CD14-positive monocyte (primary cell): ENCODE measurements around the gene NR4A1. TPM values are rescaled to one million over a fixed set of nuclear protein-coding genes. Genes with fewer than 3 reads are reported as not detected.

ENCODE experiments used
- DNase-seq, 3 donors: peaks; one replicate each; pipeline ENCODE4 v3.0.0-alpha.2; 2011 to 2022
- H2AFZ ChIP-seq: 2 replicates; pipeline ENCODE4 v1.6.0; 2012; ENCODE audit warnings: mild to moderate bottlenecking, low read depth, low read length, inconsistent platforms; ENCODE audit not compliant: insufficient read depth, poor library complexity, severe bottlenecking
- H3K27ac ChIP-seq, 2 donors: 1 replicate in 1 of 2; 2 replicates in 1 of 2; pipeline ENCODE4 v1.5.1; 2012 to 2013; ENCODE audit warnings: low read length in 2 of 2, control low read depth in 1 of 2, inconsistent platforms in 1 of 2, low read depth in 1 of 2, mild to moderate bottlenecking in 1 of 2
- H3K27me3 ChIP-seq, 2 donors: one replicate each; pipeline versions ENCODE4 v1.6.0 to v1.6.1; 2011 to 2013; ENCODE audit warnings: low read length in 2 of 2; ENCODE audit not compliant: control insufficient read depth in 2 of 2, insufficient read depth in 2 of 2
- H3K36me3 ChIP-seq, 2 donors: replicated peaks in 1 of 2; 1 replicate in 1 of 2; 2 replicates in 1 of 2; pipeline versions ENCODE4 v1.5.1 to v1.6.1; 2012 to 2013; ENCODE audit warnings: low read length in 2 of 2, control low read depth in 1 of 2, inconsistent platforms in 1 of 2, mild to moderate bottlenecking in 1 of 2; ENCODE audit not compliant: insufficient read depth in 2 of 2, control insufficient read depth in 1 of 2
- H3K4me1 ChIP-seq, 2 donors: 1 replicate in 1 of 2; 2 replicates in 1 of 2; pipeline versions ENCODE4 v1.5.1 to v1.6.1; 2012 to 2013; ENCODE audit warnings: low read length in 2 of 2, control low read depth in 1 of 2, inconsistent platforms in 1 of 2, mild to moderate bottlenecking in 1 of 2, moderate library complexity in 1 of 2; ENCODE audit not compliant: insufficient read depth in 2 of 2, control insufficient read depth in 1 of 2
- H3K4me2 ChIP-seq: replicated peaks from 2 replicates; pipeline ENCODE3; 2012; ENCODE audit warnings: low read length, moderate library complexity, mild to moderate bottlenecking; ENCODE audit not compliant: poor library complexity, severe bottlenecking; ENCODE audit errors: extremely low read depth
- H3K4me3 ChIP-seq, 3 experiments: fragments of 200-600 bp in 1 of 3; sonication (generic) in 1 of 3; replicated peaks in 1 of 3; 1 replicate in 2 of 3; 2 replicates in 1 of 3; pipeline ENCODE4 v1.5.1; 2011 to 2013; ENCODE audit warnings: low read length in 3 of 3, mild to moderate bottlenecking in 3 of 3, control low read depth in 2 of 3, low read depth in 2 of 3, inconsistent platforms in 1 of 3, moderate library complexity in 1 of 3
- H3K79me2 ChIP-seq: 2 replicates; pipeline ENCODE4 v1.6.0; 2012; ENCODE audit warnings: mild to moderate bottlenecking, control low read depth, inconsistent platforms, low read length, moderate library complexity; ENCODE audit not compliant: insufficient read depth
- H3K9ac ChIP-seq: 2 replicates; pipeline ENCODE4 v1.6.0; 2017; ENCODE audit warnings: low read length, mild to moderate bottlenecking; ENCODE audit not compliant: insufficient read depth, poor library complexity, severe bottlenecking
- H3K9me3 ChIP-seq, 2 donors: replicated peaks in 1 of 2; 1 replicate in 1 of 2; 2 replicates in 1 of 2; pipeline versions ENCODE4 v1.5.1 to v1.6.1; 2012 to 2013; ENCODE audit warnings: low read length in 2 of 2, control low read depth in 1 of 2; ENCODE audit not compliant: control insufficient read depth in 1 of 2, insufficient read depth in 1 of 2
- H4K20me1 ChIP-seq: 2 replicates; pipeline ENCODE4 v1.6.0; 2012; ENCODE audit warnings: mild to moderate bottlenecking, low read length, control low read depth, moderate library complexity; ENCODE audit not compliant: insufficient read depth
- H3K27ac Mint-ChIP-seq, 7 donors: one replicate each; pipeline ENCODE4 v1.8.0; 2020; ENCODE audit warnings: mild to moderate bottlenecking in 7 of 7, mixed read lengths in 7 of 7, moderate library complexity in 6 of 7, inconsistent platforms in 2 of 7
- H3K27me3 Mint-ChIP-seq, 3 donors: one replicate each; pipeline ENCODE4 v1.8.0; 2021 to 2022; ENCODE audit warnings: low read depth in 3 of 3, mild to moderate bottlenecking in 3 of 3, mixed read lengths in 3 of 3, moderate library complexity in 3 of 3, inconsistent platforms in 1 of 3
- H3K36me3 Mint-ChIP-seq, 2 donors: one replicate each; pipeline ENCODE4 v1.8.0; 2020; ENCODE audit warnings: mixed read lengths in 2 of 2, inconsistent platforms in 1 of 2, mild to moderate bottlenecking in 1 of 2
- H3K4me1 Mint-ChIP-seq: one replicate; pipeline ENCODE4 v1.8.0; 2020; ENCODE audit warnings: mild to moderate bottlenecking, mixed read lengths
- H3K4me3 Mint-ChIP-seq, 2 donors: one replicate each; pipeline ENCODE4 v1.8.0; 2020; ENCODE audit warnings: mild to moderate bottlenecking in 2 of 2, mixed read lengths in 2 of 2, moderate library complexity in 1 of 2
- H3K9me3 Mint-ChIP-seq, 7 donors: one replicate each; pipeline ENCODE4 v1.8.0; 2020 to 2022; ENCODE audit warnings: mixed read lengths in 7 of 7, mild to moderate bottlenecking in 6 of 7, moderate library complexity in 6 of 7, inconsistent platforms in 2 of 7
- CTCF ChIP-seq: fragments of 200-600 bp; IDR thresholded peaks from one replicate; pipeline ENCODE4 v1.8.0; 2022; ENCODE audit warnings: antibody characterized with exemption, mild to moderate bottlenecking
- WGBS: methylation state at CpG from one replicate; pipeline ENCODE4 v1.1.5; 2013; ENCODE audit warnings: missing lambda C conversion rate; ENCODE audit not compliant: insufficient coverage; 5-methylcytosine and 5-hydroxymethylcytosine counted together
- intact Hi-C, 2 donors: fragments of 100-400 bp; cut with micrococcal nuclease; formaldehyde crosslinking; loops; one replicate each; pipeline versions ENCODE4 v1.15.0 to v1.15.1; 2023
- polyA plus RNA-seq, 3 donors: library from polyadenylated mRNA; depleted of rRNA in 1 of 3; unstranded in 2 of 3; stranded (reverse) in 1 of 3; fragments of 300-500 nt in 2 of 3; fragments of >200 nt in 1 of 3; fragmentation: Illumina TruSeq in 2 of 3; gene quantifications; 1 replicate in 2 of 3; 2 replicates in 1 of 3; pipeline ENCODE4 v1.2.3, GENCODE V29; 2012 to 2021

The NR4A1 gene
- polyA plus RNA-seq, 3 donors: 10.1 to 1,297 (median 41.4) TPM

DNA sequence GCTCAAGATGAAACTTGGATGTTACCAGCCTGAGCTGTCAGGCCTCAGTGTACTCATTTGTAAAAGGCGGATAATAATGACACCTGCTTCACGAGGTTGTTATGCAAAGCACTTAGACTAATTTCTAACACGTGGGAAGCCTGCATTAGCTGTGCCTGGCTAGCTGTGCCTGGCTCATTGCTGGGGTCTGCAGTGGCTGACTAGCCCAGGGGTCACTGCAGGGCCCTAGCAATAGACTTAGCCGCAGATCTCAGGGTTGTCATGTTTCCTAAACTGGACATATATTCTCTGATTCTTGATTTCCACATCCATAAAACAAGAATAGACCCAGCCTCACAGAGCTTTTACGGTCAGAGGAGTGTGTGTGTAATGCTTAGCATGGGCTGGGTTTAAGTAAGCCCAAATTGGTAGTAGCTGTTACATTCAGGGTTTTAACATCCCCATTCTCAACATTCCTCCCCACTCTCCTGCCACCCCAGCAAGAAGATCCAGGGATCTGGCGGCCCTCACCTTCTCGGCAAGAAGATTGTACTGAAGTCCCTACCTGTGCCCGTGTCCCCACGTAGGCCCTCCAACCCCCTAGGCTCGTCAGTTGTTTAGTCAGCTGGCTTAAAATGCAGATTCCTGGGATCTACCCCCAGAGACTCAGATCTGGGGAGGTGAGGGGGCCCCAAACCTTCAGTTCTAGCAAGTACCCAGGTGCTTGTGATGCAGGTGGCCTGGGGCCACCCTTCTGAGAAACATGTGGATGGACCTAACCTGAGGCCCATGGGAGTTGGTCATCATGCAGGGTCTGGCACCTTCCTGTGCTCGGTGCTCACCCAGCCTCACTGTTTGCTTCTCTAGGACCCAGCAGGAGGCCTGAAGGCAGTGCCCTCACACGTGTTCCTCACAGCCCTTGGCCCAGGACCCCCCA, 8.6 kb downstream of the NR4A1 start:
- H3K4me1 ChIP-seq: no peaks in the 10 kb centered on the region
- WGBS: 84% methylated on average over 9 of the region's 12 CpGs
- H4K20me1 ChIP-seq: peaks cover 38% of the 10 kb centered on the region
- H3K9me3 Mint-ChIP-seq: peaks cover 0 to 2% (median 0%) of the 10 kb centered on the region in 7 donors
- no peak for TF ChIP-seq CTCF
- no peak overlapping the region for H3K4me3 ChIP-seq
- no peak overlapping the region for H2AFZ ChIP-seq
- no peak overlapping the region for H3K4me3 Mint-ChIP-seq
- H3K36me3 ChIP-seq: peaks cover 0 to 18% of the 10 kb centered on the region in 2 donors
- H3K4me1 Mint-ChIP-seq: peaks cover 3% of the 10 kb centered on the region
- no peaks in the 10 kb centered on the region for H3K27me3 ChIP-seq
- peaks cover 6 to 19% of the 10 kb centered on the region in 2 donors for H3K36me3 Mint-ChIP-seq
- peak overlapping the region in 2 of 7 donors; percentile 37 to 40 for H3K27ac Mint-ChIP-seq
- H3K9ac ChIP-seq: no peak overlapping the region
- no peak overlapping the region for H3K4me2 ChIP-seq
- H3K79me2 ChIP-seq: no peaks in the 10 kb centered on the region
- H3K27me3 Mint-ChIP-seq: peaks cover 4 to 9% (median 6%) of the 10 kb centered on the region in 3 donors
- no peaks in the 10 kb centered on the region for H3K9me3 ChIP-seq
- intact Hi-C loops: no loop called here
- H3K27ac ChIP-seq: no peak overlapping the region
- DNase-seq: no peak

GRCh38 chr12:52060498-52061177, 9.4 kb downstream of the NR4A1 start:
- peaks cover 5 to 19% of the 10 kb centered on the region in 2 donors for H3K36me3 Mint-ChIP-seq
- no peak for TF ChIP-seq CTCF
- Histone ChIP-seq H3K79me2 (no peaks in the 10 kb centered on the region), H3K9ac (no peak overlapping the region), H3K4me2 (no peak overlapping the region), H4K20me1 (peaks cover 30% of the 10 kb centered on the region), H3K4me3 (no peak overlapping the region), H3K36me3 (peaks cover 0 to 14% of the 10 kb centered on the region in 2 donors), H2AFZ (no peak overlapping the region), H3K27ac (no peak overlapping the region), H3K9me3 (no peaks in the 10 kb centered on the region), H3K27me3 (no peaks in the 10 kb centered on the region), H3K4me1 (no peaks in the 10 kb centered on the region)
- no peak overlapping the region for H3K4me3 Mint-ChIP-seq
- WGBS: 98% methylated on average over 7 of the region's 14 CpGs
- H3K9me3 Mint-ChIP-seq: peaks cover 0 to 2% (median 0%) of the 10 kb centered on the region in 7 donors
- no peak for DNase-seq
- peaks cover 4% of the 10 kb centered on the region for H3K4me1 Mint-ChIP-seq
- H3K27me3 Mint-ChIP-seq: peaks cover 4 to 16% (median 6%) of the 10 kb centered on the region in 3 donors
- peak overlapping the region in 1 of 7 donors; percentile 21 for H3K27ac Mint-ChIP-seq
- intact Hi-C loops: no loop called here
